Stimulated activated naive B cell treated with anti-CD40 and anti-IgM and Interleukin-4, amounts not matched to agents 10 μg/mL and 1 μg/mL and 100 μg/mL, for 72 hours (primary cell): ENCODE data around the gene PTPN6.

Experiments used
- ATAC-seq, 2 donors: fragments of 150-1000 bp; cut with Tn5 transposase; replicated peaks; 2 replicates each; pipeline ENCODE4 v1.10.0; 2021; ENCODE audit warnings: moderate library complexity in 1 of 2
- DNase-seq: peaks from one replicate; pipeline ENCODE4 v3.0.0; 2021
- H3K27ac Mint-ChIP-seq: one replicate; pipeline ENCODE4 v1.8.0; 2022; ENCODE audit warnings: mild to moderate bottlenecking, mixed read lengths
- H3K27me3 Mint-ChIP-seq, 2 donors: one replicate each; pipeline ENCODE4 v1.8.0; 2022; ENCODE audit warnings: mixed read lengths in 2 of 2
- H3K36me3 Mint-ChIP-seq, 2 donors: one replicate each; pipeline ENCODE4 v1.8.0; 2022; ENCODE audit warnings: mixed read lengths in 2 of 2, mild to moderate bottlenecking in 1 of 2
- H3K4me1 Mint-ChIP-seq, 2 donors: one replicate each; pipeline ENCODE4 v1.8.0; 2022; ENCODE audit warnings: mixed read lengths in 2 of 2, mild to moderate bottlenecking in 1 of 2
- H3K4me3 Mint-ChIP-seq, 2 donors: one replicate each; pipeline ENCODE4 v1.8.0; 2022; ENCODE audit warnings: mild to moderate bottlenecking in 2 of 2, mixed read lengths in 2 of 2, moderate library complexity in 1 of 2
- H3K9me3 Mint-ChIP-seq, 2 donors: one replicate each; pipeline ENCODE4 v1.8.0; 2022; ENCODE audit warnings: mixed read lengths in 2 of 2, mild to moderate bottlenecking in 1 of 2

The PTPN6 gene

GRCh38 chr12:6942331-6942665 is 8.9 kb upstream of the PTPN6 start:
- Mint-ChIP-seq H3K36me3 (peaks cover 11 to 51% of the 10 kb centered on the region in 2 donors), H3K9me3 (no peaks in the 10 kb centered on the region), H3K4me1 (peaks cover 55 to 73% of the 10 kb centered on the region in 2 donors), H3K4me3 (no peak overlapping the region), H3K27ac (peak overlapping the region; percentile 99), H3K27me3 (peaks cover 0 to 5% of the 10 kb centered on the region in 2 donors)
- ATAC-seq (no peak), DNase-seq (no peak)

DNA sequence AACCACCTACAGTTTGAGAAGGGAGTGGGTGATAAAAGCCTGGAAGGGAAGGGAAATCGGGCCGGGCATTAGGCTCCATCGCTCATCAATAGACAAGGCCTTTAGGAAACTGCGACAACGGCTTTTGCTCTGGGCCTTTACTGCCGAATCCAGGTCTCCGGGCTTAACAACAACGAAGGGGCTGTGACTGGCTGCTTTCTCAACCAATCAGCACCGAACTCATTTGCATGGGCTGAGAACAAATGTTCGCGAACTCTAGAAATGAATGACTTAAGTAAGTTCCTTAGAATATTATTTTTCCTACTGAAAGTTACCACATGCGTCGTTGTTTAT is 7.8 kb upstream of the PTPN6 start:
- ATAC-seq (peak; percentile 34 to 52), DNase-seq (peak; percentile 73)
- Mint-ChIP-seq H3K9me3 (no peaks in the 10 kb centered on the region), H3K4me3 (peak overlapping the region; percentile 83 to 86), H3K27ac (peak overlapping the region; percentile 99), H3K4me1 (peaks cover 58 to 78% of the 10 kb centered on the region in 2 donors), H3K27me3 (peaks cover 0 to 5% of the 10 kb centered on the region in 2 donors), H3K36me3 (peaks cover 13 to 54% of the 10 kb centered on the region in 2 donors)

- peaks cover 13 to 55% of the 10 kb centered on the region in 2 donors for H3K36me3 Mint-ChIP-seq
Observed at GRCh38 chr12:6943722-6944380, 7.3 kb upstream of the PTPN6 start, which contains the start of the genes C12orf57 and RNU7-1. C12orf57 (plus strand) TSS chr12:6944022; CDS start chr12:6944122, 100 bp downstream. RNU7-1 (plus strand) TSS chr12:6943816.

GRCh38 chr12:6944381-6945186 is 6.6 kb upstream of the PTPN6 start:
- H3K36me3 Mint-ChIP-seq: peaks cover 11 to 51% of the 10 kb centered on the region in 2 donors
- H3K27me3 Mint-ChIP-seq: peaks cover 0 to 5% of the 10 kb centered on the region in 2 donors
- peak overlapping the region; percentile 99 for H3K27ac Mint-ChIP-seq
- H3K4me1 Mint-ChIP-seq: peaks cover 60 to 80% of the 10 kb centered on the region in 2 donors
- H3K9me3 Mint-ChIP-seq: no peaks in the 10 kb centered on the region
- peak; percentile 49 to 53 for ATAC-seq
- peak overlapping the region; percentile 83 to 86 for H3K4me3 Mint-ChIP-seq
- DNase-seq: peak; percentile 93

More at GRCh38 chr12:6943722-6944380, 7.3 kb upstream of the PTPN6 start, which contains the start of the genes C12orf57 and RNU7-1:
- Mint-ChIP-seq H3K4me1 (peaks cover 60 to 80% of the 10 kb centered on the region in 2 donors), H3K27me3 (peaks cover 0 to 5% of the 10 kb centered on the region in 2 donors), H3K4me3 (peak within 1 kb of the TSS; percentile 83 to 86), H3K27ac (peak within 1 kb of the TSS; percentile 99), H3K9me3 (no peaks in the 10 kb centered on the region)
- peak; percentile 77 for ATAC-seq
- DNase-seq: no peak

GRCh38 chr12:6945613-6946012 is 5.5 kb upstream of the PTPN6 start:
- DNase-seq: no peak

DNA sequence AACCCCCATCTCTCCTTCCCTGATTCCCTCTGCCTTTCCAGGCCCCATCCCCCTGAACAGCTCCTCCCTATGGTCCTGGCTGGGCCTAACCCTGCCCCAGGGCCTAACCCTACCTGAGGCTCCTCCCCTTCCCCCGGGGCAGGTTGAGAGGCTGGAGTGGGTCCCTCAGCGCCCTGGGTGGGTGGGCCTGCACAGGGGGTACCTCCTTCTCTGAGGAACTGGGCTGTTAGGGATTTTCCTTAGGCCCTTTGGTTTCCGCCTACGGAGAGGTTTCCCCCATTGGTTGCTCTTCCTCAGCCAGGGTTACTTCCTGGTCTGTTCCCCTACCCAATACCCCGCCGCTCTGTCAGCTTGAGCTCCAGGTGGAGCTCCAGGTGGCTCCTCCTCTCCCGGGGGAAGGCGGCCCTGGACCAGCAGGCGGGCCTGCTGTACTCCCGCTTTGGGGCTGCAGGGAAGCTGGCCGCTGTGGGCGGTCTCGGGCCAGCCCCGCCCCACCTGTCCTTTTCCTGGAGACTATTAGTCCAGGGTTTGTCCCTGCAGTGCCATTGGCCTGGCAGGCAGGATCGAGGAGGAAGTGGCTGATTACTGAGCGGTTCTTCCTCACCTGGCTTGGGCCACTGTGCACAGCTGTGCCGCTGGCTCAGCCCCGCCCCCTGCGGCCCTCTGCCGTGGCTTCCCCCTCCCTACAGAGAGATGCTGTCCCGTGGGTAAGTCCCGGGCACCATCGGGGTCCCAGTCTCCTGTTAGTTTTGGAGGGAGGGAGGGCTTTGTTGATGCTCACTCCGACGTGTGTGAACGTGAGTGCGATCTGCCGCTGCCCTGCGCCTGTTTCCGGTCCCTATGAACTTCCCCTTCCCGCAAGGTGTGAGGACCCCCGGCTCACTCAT is 4.9 kb upstream of the PTPN6 start:
- DNase-seq: peak; percentile 80
- peak; percentile 12 to 15 for ATAC-seq
- Mint-ChIP-seq H3K4me1 (peaks cover 68 to 93% of the 10 kb centered on the region in 2 donors), H3K27me3 (peaks cover 0 to 5% of the 10 kb centered on the region in 2 donors), H3K9me3 (no peaks in the 10 kb centered on the region), H3K27ac (peak overlapping the region; percentile 99), H3K36me3 (peaks cover 6 to 42% of the 10 kb centered on the region in 2 donors), H3K4me3 (peak overlapping the region; percentile 79 to 83)

More at GRCh38 chr12:6945613-6946012, 5.5 kb upstream of the PTPN6 start:
- no peak for ATAC-seq
- H3K27me3 Mint-ChIP-seq: peaks cover 0 to 5% of the 10 kb centered on the region in 2 donors
- H3K36me3 Mint-ChIP-seq: peaks cover 9 to 44% of the 10 kb centered on the region in 2 donors
- peaks cover 66 to 90% of the 10 kb centered on the region in 2 donors for H3K4me1 Mint-ChIP-seq
- peak overlapping the region; percentile 99 for H3K27ac Mint-ChIP-seq
- H3K4me3 Mint-ChIP-seq: peak overlapping the region; percentile 79 to 83
- no peaks in the 10 kb centered on the region for H3K9me3 Mint-ChIP-seq

DNA sequence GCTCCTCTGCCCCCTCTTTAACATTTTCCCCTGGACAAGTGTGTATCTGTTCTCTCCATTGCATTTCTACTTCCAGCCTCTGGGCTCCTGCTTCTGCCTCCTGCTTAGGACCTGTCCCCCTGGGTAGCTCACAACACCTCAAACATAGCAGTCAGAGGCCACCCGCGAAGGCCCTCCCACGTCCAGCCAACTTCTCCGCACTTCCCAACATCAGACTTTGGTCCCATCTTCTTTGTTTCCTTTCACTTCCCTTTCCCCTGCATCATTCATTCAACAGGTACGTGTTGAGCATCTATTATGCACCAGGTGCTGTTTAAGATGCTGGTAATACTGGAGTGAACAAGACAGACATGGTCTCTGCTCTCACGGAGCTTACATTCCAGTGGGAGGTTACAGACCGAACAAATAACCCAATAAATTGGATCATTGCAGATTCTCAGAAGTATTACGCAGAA is 4.2 kb upstream of the PTPN6 start:
- Mint-ChIP-seq H3K4me3 (peak overlapping the region; percentile 79 to 83), H3K36me3 (peaks cover 10 to 40% of the 10 kb centered on the region in 2 donors), H3K4me1 (peaks cover 68 to 87% of the 10 kb centered on the region in 2 donors), H3K27me3 (peaks cover 0 to 5% of the 10 kb centered on the region in 2 donors), H3K27ac (peak overlapping the region; percentile 99), H3K9me3 (no peaks in the 10 kb centered on the region)
- DNase-seq: no peak
- ATAC-seq: no peak

DNA sequence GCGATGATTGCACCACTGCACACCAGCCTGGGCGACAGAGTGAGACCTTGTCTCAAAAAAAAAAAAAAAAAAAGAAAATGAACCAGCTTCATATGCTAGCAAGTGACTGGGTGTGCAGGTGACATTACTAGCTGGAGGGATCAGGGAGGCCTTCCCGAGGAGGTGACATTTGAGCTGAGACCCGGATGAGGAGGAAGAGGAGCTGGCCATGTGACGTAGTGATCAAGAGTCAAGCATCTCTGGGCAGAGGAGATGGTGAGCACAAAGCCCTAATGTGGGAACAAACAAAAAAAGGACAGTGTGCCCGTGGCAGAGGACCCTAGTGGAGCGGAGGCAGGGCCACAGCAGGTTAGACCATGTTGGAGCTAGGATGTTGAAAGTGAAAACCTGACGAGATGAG is 3.5 kb upstream of the PTPN6 start:
- ATAC-seq (no peak), DNase-seq (no peak)
- Mint-ChIP-seq H3K9me3 (no peaks in the 10 kb centered on the region), H3K36me3 (peaks cover 15 to 42% of the 10 kb centered on the region in 2 donors), H3K27me3 (peaks cover 0 to 5% of the 10 kb centered on the region in 2 donors), H3K4me1 (peaks cover 62 to 81% of the 10 kb centered on the region in 2 donors), H3K4me3 (peak overlapping the region; percentile 28 to 83), H3K27ac (peak overlapping the region; percentile 99)

DNA sequence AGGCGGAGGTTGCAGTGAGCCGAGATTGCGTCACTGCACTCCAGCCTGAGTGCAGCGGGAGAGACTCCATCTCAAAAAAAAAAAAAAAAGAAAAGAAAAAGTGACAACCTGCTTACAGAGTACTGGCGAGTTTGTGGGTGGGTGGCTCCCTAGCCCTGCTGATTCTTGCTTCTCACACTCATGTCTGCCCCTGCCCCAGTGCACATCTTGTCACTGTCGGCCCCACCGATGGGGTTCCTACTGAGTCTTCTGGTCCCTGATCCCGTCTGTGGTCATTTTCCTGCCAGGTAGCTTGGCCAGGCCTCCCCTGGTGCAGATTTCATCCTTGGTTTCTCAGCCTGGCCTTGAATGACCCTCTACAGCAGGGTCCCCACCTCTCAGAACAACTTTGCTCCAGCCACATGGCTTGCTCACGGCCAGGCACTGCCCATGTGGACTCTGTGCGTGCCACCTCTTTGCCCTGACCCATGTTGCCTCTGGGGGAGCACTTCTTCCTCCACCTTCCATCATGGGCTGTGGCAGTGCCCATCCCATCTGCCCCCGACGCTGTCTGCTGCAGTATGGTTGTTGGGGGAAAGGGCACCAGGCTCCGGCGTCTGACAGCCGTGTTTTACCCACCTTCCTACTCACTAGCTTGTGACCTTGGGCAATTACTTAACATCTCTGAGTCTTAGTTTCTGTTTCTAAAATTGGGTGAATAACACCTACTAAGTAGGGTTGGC is 2.1 kb upstream of the PTPN6 start:
- H3K9me3 Mint-ChIP-seq: no peaks in the 10 kb centered on the region
- ATAC-seq: no peak
- peaks cover 57 to 86% of the 10 kb centered on the region in 2 donors for H3K4me1 Mint-ChIP-seq
- H3K27me3 Mint-ChIP-seq: no peaks in the 10 kb centered on the region
- DNase-seq: no peak
- peak overlapping the region; percentile 43 to 68 for H3K4me3 Mint-ChIP-seq
- peak overlapping the region; percentile 94 for H3K27ac Mint-ChIP-seq
- peaks cover 28 to 51% of the 10 kb centered on the region in 2 donors for H3K36me3 Mint-ChIP-seq

- DNase-seq (no peak), ATAC-seq (no peak)
- Mint-ChIP-seq H3K27ac (peak overlapping the region; percentile 100), H3K36me3 (peaks cover 38 to 60% of the 10 kb centered on the region in 2 donors), H3K9me3 (no peaks in the 10 kb centered on the region), H3K4me1 (peaks cover 62 to 86% of the 10 kb centered on the region in 2 donors), H3K4me3 (peak overlapping the region; percentile 93 to 98), H3K27me3 (no peaks in the 10 kb centered on the region)
Observed at GRCh38 chr12:6950401-6950801, 755 bp upstream of the PTPN6 start.

GRCh38 chr12:6951551-6952120 is 480 bp downstream of the PTPN6 start:
- Mint-ChIP-seq H3K27ac (peak overlapping the region; percentile 100), H3K9me3 (no peaks in the 10 kb centered on the region), H3K27me3 (no peaks in the 10 kb centered on the region), H3K4me1 (peaks cover 64 to 86% of the 10 kb centered on the region in 2 donors), H3K4me3 (peak overlapping the region; percentile 93 to 98), H3K36me3 (peaks cover 50 to 67% of the 10 kb centered on the region in 2 donors)
- ATAC-seq: peak in 1 of 2 donors; percentile 4
- DNase-seq: no peak

DNA sequence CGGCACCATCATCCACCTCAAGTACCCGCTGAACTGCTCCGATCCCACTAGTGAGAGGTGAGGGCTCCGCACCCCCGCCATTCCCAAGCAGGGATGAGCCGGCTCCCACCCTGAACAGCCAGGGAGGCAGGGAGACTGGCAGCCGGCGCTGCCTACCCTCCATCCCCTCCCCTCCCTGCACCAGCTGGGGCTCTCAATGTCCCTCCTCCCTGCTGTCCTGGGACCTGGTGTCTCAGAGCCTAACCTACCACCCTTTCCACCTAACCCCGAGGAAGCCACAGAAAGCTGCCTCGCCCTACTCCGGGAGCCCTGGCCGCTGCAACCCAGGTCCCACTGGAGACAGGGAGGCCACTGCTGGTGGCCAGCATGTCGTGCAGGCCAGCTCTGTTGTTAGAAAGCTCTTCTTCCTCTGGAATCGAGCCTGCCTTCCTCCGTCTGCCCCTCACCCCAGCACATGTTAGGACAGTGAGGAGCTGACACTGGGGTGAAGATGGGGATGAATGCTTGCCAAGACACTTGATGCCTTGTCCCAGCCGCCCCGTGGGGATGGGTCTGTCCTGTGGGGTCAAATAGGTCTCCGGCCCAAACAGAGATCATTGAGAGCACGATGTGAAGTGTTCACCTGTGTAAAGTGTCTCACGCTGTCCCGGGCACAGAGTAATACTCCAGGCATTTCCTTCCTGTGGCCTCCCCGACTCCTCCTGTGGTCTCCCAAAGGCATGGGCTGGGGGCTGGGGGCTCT is 1.1 kb downstream of the PTPN6 start:
- H3K9me3 Mint-ChIP-seq: no peaks in the 10 kb centered on the region
- H3K27ac Mint-ChIP-seq: peak overlapping the region; percentile 100
- no peak for DNase-seq
- no peak for ATAC-seq
- peaks cover 65 to 86% of the 10 kb centered on the region in 2 donors for H3K4me1 Mint-ChIP-seq
- H3K36me3 Mint-ChIP-seq: peaks cover 57 to 73% of the 10 kb centered on the region in 2 donors
- no peaks in the 10 kb centered on the region for H3K27me3 Mint-ChIP-seq
- H3K4me3 Mint-ChIP-seq: peak overlapping the region; percentile 93 to 98
